GM21526 (cell line): Measurements from ENCODE around the gene UBA5.

Experiments
- ATAC-seq: cut with Tn5 transposase; IDR thresholded peaks from one replicate; pipeline ENCODE4 v1.9.1; 2021; ENCODE audit warnings: moderate library complexity; ENCODE audit not compliant: unreplicated experiment, low FRiP score

Gene UBA5

DNA sequence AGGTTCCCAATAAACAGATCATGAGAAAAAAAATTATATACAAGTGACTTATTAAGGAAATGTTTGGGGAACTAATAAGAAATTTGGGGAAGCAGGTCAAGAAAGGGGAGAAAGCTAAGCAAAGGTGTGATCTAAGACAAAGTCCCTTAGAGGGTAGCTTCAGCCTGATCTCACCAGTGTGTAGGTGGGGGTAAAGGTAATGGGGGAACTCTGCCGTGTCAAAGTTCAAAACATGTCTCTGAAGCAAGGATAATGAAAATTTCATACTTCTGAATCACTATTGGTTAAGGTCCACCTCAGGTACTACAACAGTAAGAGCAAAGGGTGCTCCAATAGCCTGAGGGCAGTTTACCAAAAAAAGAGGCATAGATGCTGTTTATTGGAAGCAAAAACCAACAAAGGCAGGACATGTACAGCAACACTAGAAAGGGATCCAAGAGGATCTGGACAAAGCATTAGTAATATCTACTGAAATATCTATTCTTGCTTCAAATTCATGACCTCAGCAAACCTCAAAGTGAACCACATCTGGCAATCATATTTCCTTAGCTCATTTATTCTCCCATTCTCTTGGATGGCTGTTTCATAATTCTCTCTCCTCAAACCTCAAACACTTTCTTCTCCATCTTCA is 7.4 kb upstream of the UBA5 start:
- no peak for ATAC-seq

DNA sequence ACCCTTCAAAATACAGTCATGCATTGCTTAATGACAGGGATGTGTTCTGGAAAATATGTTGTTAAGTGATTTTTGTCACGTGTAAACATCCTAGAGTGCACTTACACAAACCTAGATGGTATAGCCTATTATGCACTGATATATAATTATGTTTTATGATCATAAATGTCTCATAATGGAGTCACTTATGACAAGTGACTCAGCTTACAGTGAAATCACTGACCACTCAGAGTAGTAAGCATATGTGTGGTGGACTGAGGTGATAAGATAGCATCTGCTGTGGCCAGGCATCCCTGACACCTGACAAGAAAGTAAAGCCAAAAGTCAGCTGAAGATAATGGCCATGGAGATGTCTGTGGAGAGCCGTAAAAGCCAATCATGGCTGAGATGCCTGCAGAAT is 5.9 kb upstream of the UBA5 start:
- ATAC-seq, result no peak

DNA sequence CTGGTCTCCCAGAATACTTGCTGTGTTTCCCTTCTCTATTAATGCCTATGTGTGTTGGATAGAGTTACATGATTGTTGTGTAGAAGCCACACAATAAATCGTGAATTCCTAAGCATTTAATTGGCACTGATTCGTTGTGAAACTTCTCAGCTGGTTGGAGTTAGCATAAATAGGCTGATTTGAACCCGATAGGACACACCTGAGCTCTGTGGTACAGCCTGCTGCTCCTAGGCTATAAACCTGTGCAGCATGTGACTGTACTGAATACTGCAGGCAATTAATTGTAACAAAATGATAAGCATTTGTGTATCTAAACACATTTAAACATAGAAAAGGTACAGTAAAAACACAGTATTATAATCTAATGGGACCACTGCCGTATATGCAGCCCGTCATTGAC is 5.4 kb upstream of the UBA5 start:
- ATAC-seq, result no peak

- ATAC-seq, result no peak
These were observed 4.7 kb upstream of the UBA5 start for GRCh38 chr3:132655471-132655870.

- no peak for ATAC-seq
These were observed 2.0 kb upstream of the UBA5 start for GRCh38 chr3:132657869-132658747.

DNA sequence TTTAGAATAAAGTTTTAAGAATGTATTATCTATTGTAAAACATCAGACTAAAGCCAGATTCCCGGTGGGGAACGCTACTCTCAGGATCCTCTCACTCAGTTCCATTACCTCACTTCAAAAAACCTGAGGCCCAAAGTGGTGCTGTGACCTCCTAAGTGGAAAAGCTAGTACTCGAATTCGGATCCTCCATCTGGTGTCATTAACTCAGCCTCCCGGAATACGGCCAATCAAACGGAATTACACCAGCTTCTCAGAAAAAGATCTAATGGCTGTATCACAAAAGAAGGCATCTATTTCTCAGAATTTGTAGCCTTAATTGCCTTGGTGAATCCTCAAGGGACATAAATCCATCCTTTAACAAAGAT is 1.1 kb upstream of the UBA5 start:
- peak; percentile 6 for ATAC-seq

GRCh38 chr3:132659365-132660051 is 621 bp upstream of the UBA5 start, which contains the start of gene ACAD11:
ACAD11 (minus strand) TSS chr3:132659809; CDS start chr3:132659751, 58 bp downstream.
- peak; percentile 50 for ATAC-seq

- ATAC-seq, result peak; percentile 3
These were observed 612 bp downstream of the UBA5 start for GRCh38 chr3:132660811-132661070.

- no peak for ATAC-seq
These were observed 972 bp downstream of the UBA5 start for GRCh38 chr3:132661101-132661500.

DNA sequence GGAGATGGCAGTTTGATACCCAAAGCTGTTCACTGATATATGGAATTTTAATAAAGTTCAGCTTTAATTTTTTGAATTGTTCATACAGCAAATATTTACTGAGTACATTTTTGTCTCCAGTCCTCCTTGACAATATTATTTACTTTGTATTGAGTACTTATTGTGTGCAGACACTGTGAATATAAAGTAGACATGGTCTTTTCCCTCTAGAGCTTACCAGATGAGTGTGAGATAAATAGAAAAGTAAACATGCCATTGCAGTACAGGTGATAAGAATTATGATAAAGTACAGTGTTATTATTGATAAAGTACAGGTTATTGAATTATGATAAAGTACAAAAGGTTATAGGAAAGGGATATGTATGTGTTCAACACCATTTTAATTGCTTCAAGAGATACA is 2.1 kb downstream of the UBA5 start:
- ATAC-seq, result no peak

- ATAC-seq, result no peak
These were observed 5.2 kb downstream of the UBA5 start for GRCh38 chr3:132665230-132665745.

DNA sequence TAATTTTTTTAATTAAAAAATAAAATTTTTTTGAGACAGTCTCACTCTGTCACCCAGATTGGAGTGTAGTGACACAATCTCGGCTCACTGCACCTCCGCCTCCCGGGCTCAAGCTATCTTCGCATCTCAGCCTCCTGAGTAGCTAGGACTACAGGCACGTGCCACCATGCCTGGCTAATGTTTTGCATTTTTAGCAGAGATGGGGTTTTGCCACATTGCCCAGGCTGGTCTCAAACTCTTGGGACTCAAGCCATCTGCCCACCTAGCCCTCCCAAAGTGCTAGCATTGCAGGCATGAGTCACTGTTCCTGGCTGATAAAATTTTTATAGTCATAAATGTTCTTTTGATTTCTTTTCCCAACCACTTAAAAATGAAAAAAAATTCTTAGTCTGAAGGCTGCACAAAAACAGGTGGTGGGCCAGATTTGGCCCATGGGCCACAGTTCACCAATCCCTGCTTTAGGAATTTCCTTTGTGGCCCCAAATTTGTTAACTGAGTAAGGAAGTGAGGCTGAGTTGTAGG is 9.2 kb downstream of the UBA5 start:
- ATAC-seq, result no peak

DNA sequence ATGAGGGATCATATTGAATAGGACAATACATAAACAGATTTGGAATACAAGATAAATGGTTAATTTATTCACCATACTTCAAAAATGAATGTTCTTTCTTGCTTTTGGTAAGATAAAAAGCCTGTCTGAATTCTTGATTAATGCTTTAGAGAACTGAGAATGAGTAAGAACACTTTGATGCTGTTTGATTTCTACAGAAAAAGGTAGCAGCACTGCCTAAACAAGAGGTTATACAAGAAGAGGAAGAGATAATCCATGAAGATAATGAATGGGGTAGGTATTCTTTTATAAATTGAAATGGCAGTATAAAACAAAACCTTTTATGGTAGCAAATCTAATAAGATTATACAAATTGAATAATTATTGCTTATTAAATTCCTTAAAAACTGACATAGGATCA is 15.3 kb downstream of the UBA5 start:
- ATAC-seq, result no peak

DNA sequence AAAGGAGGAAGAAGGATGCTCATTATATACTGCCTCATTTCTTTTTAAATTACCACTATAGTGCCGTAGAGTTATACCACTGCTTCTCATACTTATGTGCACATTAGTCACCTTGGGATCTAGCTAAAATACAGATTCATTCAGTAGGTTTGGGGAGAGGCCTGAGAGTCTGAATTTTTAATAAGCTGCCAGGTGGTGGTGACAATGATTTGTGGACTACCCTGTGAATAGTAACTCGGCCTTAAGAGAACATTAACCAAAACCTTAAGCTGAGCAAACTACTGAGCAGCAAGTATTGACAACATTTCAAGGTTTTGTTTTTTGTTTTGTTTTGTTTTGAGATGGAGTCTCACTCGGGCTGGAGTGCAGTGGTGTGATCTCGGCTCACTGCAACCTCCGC is 19.8 kb downstream of the UBA5 start:
- no peak for ATAC-seq

GRCh38 chr3:132681421-132681820 is 21.3 kb downstream of the UBA5 start:
- no peak for ATAC-seq

DNA sequence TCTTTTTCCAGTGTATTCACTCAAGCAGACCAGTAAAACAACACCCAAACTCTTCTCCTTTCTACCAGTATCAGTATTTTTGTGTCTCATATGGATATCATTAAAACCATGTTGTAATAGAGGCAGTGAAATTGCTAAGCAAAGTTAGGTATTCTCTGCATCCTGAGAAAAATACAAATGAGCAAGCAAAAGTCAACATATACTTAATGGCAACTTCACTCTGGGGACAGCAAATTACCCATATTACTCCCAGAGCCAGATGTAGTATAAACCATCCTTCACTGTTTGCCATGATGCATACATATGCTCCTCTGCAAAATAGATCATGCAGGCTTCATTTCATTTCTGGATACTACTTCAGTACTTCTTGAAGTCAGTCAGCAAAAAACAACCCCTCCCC is 22.1 kb downstream of the UBA5 start:
- ATAC-seq, result no peak

GRCh38 chr3:132690040-132690439 is 29.9 kb downstream of the UBA5 start:
- ATAC-seq, result no peak

DNA sequence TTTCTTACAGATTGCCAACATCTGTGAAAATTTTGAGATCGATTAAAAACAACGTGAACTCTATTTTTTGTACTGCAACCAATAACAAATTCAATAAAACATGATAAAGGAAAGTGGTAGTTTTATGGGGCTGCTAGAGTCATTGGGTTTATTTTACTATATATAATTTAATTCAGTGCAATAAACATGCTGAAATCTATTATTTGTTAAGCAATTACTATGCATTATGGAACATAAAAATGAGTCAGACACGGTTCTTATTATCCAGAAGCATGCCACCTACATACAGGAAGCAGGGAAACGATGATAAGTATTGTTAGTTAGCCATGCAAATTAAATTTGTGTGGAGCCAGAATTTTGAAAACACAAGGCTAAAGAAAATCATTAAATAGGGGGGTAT is 34.9 kb downstream of the UBA5 start:
- no peak for ATAC-seq

GRCh38 chr3:132695422-132695821 is 35.3 kb downstream of the UBA5 start:
- no peak for ATAC-seq

DNA sequence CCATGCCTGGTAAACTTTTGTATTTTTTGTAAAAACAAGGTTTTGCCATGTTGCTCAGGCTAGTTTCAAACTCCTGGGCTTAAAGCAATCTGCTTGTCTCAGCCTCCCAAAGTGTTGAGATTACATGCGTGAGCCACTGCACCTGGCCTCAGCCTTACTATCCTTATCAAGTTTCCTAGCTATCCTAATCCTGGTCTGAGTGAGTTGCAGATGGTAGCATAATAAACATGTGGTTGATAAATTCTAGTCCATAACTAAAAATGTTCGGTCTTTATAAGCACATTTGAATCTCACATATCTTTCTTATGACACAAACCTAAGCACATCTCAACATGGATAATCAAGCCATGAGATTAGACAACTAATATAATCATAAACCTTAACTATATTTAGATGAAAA is 43.6 kb downstream of the UBA5 start:
- ATAC-seq, result no peak

DNA sequence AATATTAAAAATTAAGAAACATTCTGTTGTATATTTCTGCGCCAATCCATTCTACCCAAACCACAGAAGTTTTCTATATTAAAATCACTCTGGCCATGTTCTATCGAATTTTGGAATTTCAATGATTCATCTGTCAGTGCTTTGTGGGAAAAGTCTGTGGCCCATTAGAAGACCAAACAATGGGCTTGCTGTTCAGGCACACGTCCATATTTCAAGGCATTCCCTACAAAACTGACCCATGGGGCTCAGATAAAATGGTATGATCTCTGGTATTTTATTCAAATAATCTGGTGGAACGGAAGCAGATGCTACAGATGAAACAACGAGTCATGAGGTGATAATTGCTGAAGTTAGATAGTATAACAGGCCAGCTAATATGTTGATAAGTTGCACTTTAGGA is 49.6 kb downstream of the UBA5 start:
- ATAC-seq, result no peak
